GM12878 (cell line): ENCODE results near the gene FLACC1. TPM values are rescaled to one million over a fixed set of nuclear protein-coding genes. Genes with fewer than 3 reads are reported as not detected.

Source experiments
- ATAC-seq: fragments of 200-7000 bp; cut with Tn5 transposase; 3 replicates; pipeline ENCODE4 v1.9.1; 2020; ENCODE audit warnings: mild to moderate bottlenecking, moderate library complexity
- BruUV-seq: library from RNA; stranded (reverse); fragments of 400-500 nt; replicated peaks from 2 replicates; lab custom pipeline; 2021; lab: Mats Ljungman, UMichigan
- CTCF ChIA-PET: fragments of 300-600 bp; sonication (Branson Sonifier 250); formaldehyde crosslinking; extraction: SDS; loops from one replicate; lab custom pipeline; 2021; ENCODE audit warnings: inconsistent platforms; lab: Yijun Ruan, JAX
- POLR2A ChIA-PET: fragments of 350-600 bp; formaldehyde crosslinking; extraction: SDS; loops from one replicate; lab custom pipeline; 2021; ENCODE audit warnings: inconsistent platforms; lab: Charles Lee
- RAD21 ChIA-PET: fragments of 300-600 bp; sonication (Branson Sonifier 250); formaldehyde crosslinking; loops from one replicate; lab custom pipeline; 2023; ENCODE audit warnings: antibody characterized with exemption; ENCODE audit not compliant: unreplicated experiment; lab: Charles Lee
- SMC1A ChIA-PET: fragments of 300-600 bp; sonication (Branson Sonifier 250); formaldehyde crosslinking; loops from one replicate; lab custom pipeline; 2023; ENCODE audit not compliant: unreplicated experiment, uncharacterized antibody; lab: Charles Lee
- DNase-seq: peaks from one replicate; pipeline ENCODE4 v3.0.0-alpha.2; 2011; ENCODE audit warnings: low read depth, low spot score
- FAIRE-seq: peaks from 3 replicates; lab custom pipeline; 2011; peaks lifted over from hg19 to GRCh38; lab: Jason Lieb, UNC
- H2AFZ ChIP-seq: 2 replicates; pipeline ENCODE4 v1.6.0; 2011; ENCODE audit warnings: low read depth, low read length, control low read depth; ENCODE audit not compliant: control insufficient read depth
- H3K27ac ChIP-seq: 2 replicates; pipeline ENCODE4 v1.5.1; 2011; ENCODE audit warnings: control low read depth; ENCODE audit not compliant: control insufficient read depth, insufficient read depth
- H3K27me3 ChIP-seq, 2 experiments: replicated peaks in 1 of 2; 2 replicates each; pipeline versions ENCODE4 v1.6.0 to v1.6.1; 2011; ENCODE audit warnings: low read length in 1 of 2; ENCODE audit not compliant: control insufficient read depth in 2 of 2, insufficient read depth in 2 of 2
- H3K36me3 ChIP-seq, 2 experiments: 2 replicates each; pipeline ENCODE4 v1.5.1; 2011; ENCODE audit warnings: low read length in 1 of 2; ENCODE audit not compliant: control insufficient read depth in 2 of 2, insufficient read depth in 2 of 2
- H3K4me1 ChIP-seq: 2 replicates; pipeline ENCODE4 v1.6.1; 2011; ENCODE audit warnings: mild to moderate bottlenecking, low read length, moderate library complexity, mixed read lengths; ENCODE audit not compliant: control insufficient read depth, insufficient read depth
- H3K4me2 ChIP-seq: 2 replicates; pipeline ENCODE4 v1.6.0; 2011; ENCODE audit warnings: control low read depth; ENCODE audit not compliant: control insufficient read depth, insufficient read depth
- H3K4me3 ChIP-seq: fragments of 200-600 bp; sonication (generic); 2 replicates; pipeline ENCODE4 v1.5.1; 2016
- H3K79me2 ChIP-seq: 2 replicates; pipeline ENCODE4 v1.6.0; 2011; ENCODE audit warnings: low read length; ENCODE audit not compliant: control insufficient read depth, insufficient read depth
- H3K9ac ChIP-seq: 2 replicates; pipeline ENCODE4 v1.8.0; 2011; ENCODE audit warnings: low read length, control low read depth, mixed read lengths; ENCODE audit not compliant: control insufficient read depth, insufficient read depth
- H3K9me3 ChIP-seq: replicated peaks from 3 replicates; pipeline ENCODE4 v1.5.1; 2011; ENCODE audit warnings: mild to moderate bottlenecking, low read length; ENCODE audit not compliant: control insufficient read depth, insufficient read depth
- H4K20me1 ChIP-seq: 2 replicates; pipeline ENCODE4 v1.6.0; 2011; ENCODE audit not compliant: control insufficient read depth, insufficient read depth
- BMI1 ChIP-seq: fragments of 450-650 bp; IDR thresholded peaks from 2 replicates; pipeline ENCODE4 v1.6.1; 2016; ENCODE audit warnings: mild to moderate bottlenecking, moderate library complexity, borderline replicate concordance
- EGR1 ChIP-seq, 2 experiments: IDR thresholded peaks; 1 replicate in 1 of 2; 2 replicates in 1 of 2; pipeline ENCODE4 v1.6.1; 2011 to 2012; ENCODE audit warnings: low read depth in 2 of 2, low read length in 2 of 2, borderline replicate concordance in 1 of 2, mild to moderate bottlenecking in 1 of 2, moderate library complexity in 1 of 2
- EP300 ChIP-seq, 2 experiments: fragments of 150-350 bp in 1 of 2; IDR thresholded peaks; 2 replicates each; pipeline ENCODE4 v1.6.1; 2011 to 2012; ENCODE audit warnings: low read depth in 2 of 2, low read length in 2 of 2, borderline replicate concordance in 1 of 2, improper control_type of control experiment in 1 of 2, inconsistent platforms in 1 of 2; ENCODE audit not compliant: control insufficient read depth in 1 of 2
- HDAC2 ChIP-seq: fragments of 200-600 bp; sonication (generic); IDR thresholded peaks from 2 replicates; pipeline ENCODE4 v1.6.1; 2017
- HDGF ChIP-seq: fragments of 450-650 bp; IDR thresholded peaks from 2 replicates; pipeline ENCODE4 v1.6.1; 2016; ENCODE audit warnings: antibody characterized with exemption
- KDM1A ChIP-seq: fragments of 200-600 bp; sonication (generic); IDR thresholded peaks from 2 replicates; pipeline ENCODE4 v1.6.1; 2016; ENCODE audit warnings: borderline replicate concordance
- MTA3 ChIP-seq: IDR thresholded peaks from 2 replicates; pipeline ENCODE4 v1.6.1; 2012; ENCODE audit warnings: low read length, inconsistent platforms, borderline replicate concordance
- RELA ChIP-seq: fragments of 450-650 bp; IDR thresholded peaks from 2 replicates; pipeline ENCODE4 v1.8.0; 2014; ENCODE audit warnings: borderline replicate concordance; ENCODE audit not compliant: partially characterized antibody
- SUPT20H ChIP-seq: IDR thresholded peaks from 2 replicates; pipeline ENCODE4 v1.6.1; 2011; ENCODE audit warnings: low read depth, mild to moderate bottlenecking, low read length, moderate library complexity, borderline replicate concordance; ENCODE audit not compliant: control insufficient read depth
- ZNF207 ChIP-seq: fragments of 450-650 bp; IDR thresholded peaks from 2 replicates; pipeline ENCODE4 v1.6.1; 2014; ENCODE audit warnings: antibody characterized with exemption, mild to moderate bottlenecking, borderline replicate concordance
- WGBS: methylation state at CpG from one replicate; pipeline ENCODE4 v1.1.6; 2016; ENCODE audit warnings: low lambda C conversion rate; ENCODE audit not compliant: insufficient replicate concordance, insufficient coverage; ENCODE audit errors: missing lambda C conversion rate; 5-methylcytosine and 5-hydroxymethylcytosine counted together
- in situ Hi-C: fragments of 300-500 bp; cut with MboI; formaldehyde crosslinking; loops from 9 replicates; pipeline ENCODE4 v1.14.3; 2018; ENCODE audit warnings: mixed read lengths
- intact Hi-C: fragments of 100-400 bp; cut with micrococcal nuclease; formaldehyde crosslinking; loops from one replicate; pipeline ENCODE4 v1.14.2; 2022; ENCODE audit not compliant: unreplicated experiment
- polyA plus RNA-seq, 11 experiments: library from polyadenylated mRNA; depleted of rRNA in 4 of 11; unstranded in 6 of 11; stranded (reverse) in 5 of 11; fragments of >200 nt; fragmentation: Nextera tagmentation in 4 of 11; fragmentation: Illumina TruSeq in 1 of 11; extraction: Ambion mirVana in 4 of 11; extraction: Trizol in 1 of 11; gene quantifications; 1 replicate in 1 of 11; 2 replicates in 10 of 11; pipeline versions ENCODE4 v1.2.1 to v1.2.3, GENCODE V29; 2011 to 2016; ENCODE audit warnings: inconsistent platforms in 2 of 11, missing spikeins in 2 of 11, low read depth in 1 of 11
- total RNA-seq, 4 experiments: library from RNA; depleted of rRNA in 3 of 4; stranded (reverse); fragments of >200 nt in 3 of 4; fragmentation: Illumina TruSeq in 1 of 4; extraction: Trizol in 1 of 4; gene quantifications; 2 replicates each; pipeline versions ENCODE4 v1.2.1 to v1.2.3, GENCODE V29; 2013 to 2021
- TF ChIP-seq, protein P1 (sequence below): fragments of 450-650 bp; IDR thresholded peaks from 2 replicates; pipeline ENCODE4 v1.6.1; 2017; ENCODE audit warnings: mild to moderate bottlenecking, moderate library complexity
- TF ChIP-seq, protein P2 (sequence below): fragments of 450-650 bp; IDR thresholded peaks from 2 replicates; pipeline ENCODE4 v1.6.1; 2017; ENCODE audit warnings: mild to moderate bottlenecking
- TF ChIP-seq, protein P3 (sequence below): IDR thresholded peaks from 2 replicates; pipeline ENCODE4 v1.6.1; 2012; ENCODE audit warnings: low read length, inconsistent platforms
- TF ChIP-seq, protein P4 (sequence below): fragments of 450-650 bp; IDR thresholded peaks from 2 replicates; pipeline ENCODE4 v1.6.1; 2017; ENCODE audit warnings: low read depth, mild to moderate bottlenecking, moderate library complexity

FLACC1 gene
- total and polyA plus RNA-seq, 10 of the 15 experiments (the other 5 are each of a cell fraction or from before 2014, with no cell fraction given): 0.08 to 0.54 (median 0.30) TPM; not detected in 2

DNA sequence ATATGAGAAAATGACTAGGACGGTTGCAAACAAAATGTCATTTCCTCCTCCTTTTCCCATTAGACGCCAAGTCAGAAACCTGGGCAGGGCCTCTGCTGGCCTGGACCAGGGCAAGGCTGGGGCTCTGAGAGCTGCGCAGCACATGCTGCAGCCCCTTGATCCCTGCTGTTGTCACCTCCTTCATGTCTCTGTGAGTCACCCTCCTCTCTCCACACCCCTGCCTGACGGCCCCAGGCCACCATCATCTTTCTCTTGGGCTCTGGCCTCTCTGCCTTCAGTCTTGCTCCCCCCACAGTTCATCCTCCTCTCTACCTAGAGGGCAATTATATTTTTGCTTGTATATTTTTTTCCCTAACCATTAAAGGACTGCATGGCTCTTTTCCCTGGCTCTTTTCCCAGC is 10.0 kb downstream of the FLACC1 start:
- 77% methylated on average over 4 of the region's 4 CpGs for WGBS
- no peak for ATAC-seq
- H3K9me3 ChIP-seq: no peaks in the 10 kb centered on the region

More for the DNA sequence above, 10.0 kb downstream of the FLACC1 start:
- Histone ChIP-seq H3K27me3 (no peaks in the 10 kb centered on the region), H3K4me1 (no peaks in the 10 kb centered on the region), H3K9ac (no peak overlapping the region), H3K4me3 (no peak overlapping the region), H2AFZ (no peak overlapping the region), H3K36me3 (no peaks in the 10 kb centered on the region), H4K20me1 (no peaks in the 10 kb centered on the region), H3K4me2 (no peak overlapping the region)
- DNase-seq (no peak), FAIRE-seq (no peak)
- SMC1A ChIA-PET: no interaction called here
- CTCF ChIA-PET: no interaction called here
- RAD21 ChIA-PET: no interaction called here
- intact Hi-C loops: no loop called here
- in situ Hi-C loops: no loop called here
- BruUV-seq: no TSS peak
- POLR2A ChIA-PET: no interaction called here
- TF ChIP-seq, protein P1, sequence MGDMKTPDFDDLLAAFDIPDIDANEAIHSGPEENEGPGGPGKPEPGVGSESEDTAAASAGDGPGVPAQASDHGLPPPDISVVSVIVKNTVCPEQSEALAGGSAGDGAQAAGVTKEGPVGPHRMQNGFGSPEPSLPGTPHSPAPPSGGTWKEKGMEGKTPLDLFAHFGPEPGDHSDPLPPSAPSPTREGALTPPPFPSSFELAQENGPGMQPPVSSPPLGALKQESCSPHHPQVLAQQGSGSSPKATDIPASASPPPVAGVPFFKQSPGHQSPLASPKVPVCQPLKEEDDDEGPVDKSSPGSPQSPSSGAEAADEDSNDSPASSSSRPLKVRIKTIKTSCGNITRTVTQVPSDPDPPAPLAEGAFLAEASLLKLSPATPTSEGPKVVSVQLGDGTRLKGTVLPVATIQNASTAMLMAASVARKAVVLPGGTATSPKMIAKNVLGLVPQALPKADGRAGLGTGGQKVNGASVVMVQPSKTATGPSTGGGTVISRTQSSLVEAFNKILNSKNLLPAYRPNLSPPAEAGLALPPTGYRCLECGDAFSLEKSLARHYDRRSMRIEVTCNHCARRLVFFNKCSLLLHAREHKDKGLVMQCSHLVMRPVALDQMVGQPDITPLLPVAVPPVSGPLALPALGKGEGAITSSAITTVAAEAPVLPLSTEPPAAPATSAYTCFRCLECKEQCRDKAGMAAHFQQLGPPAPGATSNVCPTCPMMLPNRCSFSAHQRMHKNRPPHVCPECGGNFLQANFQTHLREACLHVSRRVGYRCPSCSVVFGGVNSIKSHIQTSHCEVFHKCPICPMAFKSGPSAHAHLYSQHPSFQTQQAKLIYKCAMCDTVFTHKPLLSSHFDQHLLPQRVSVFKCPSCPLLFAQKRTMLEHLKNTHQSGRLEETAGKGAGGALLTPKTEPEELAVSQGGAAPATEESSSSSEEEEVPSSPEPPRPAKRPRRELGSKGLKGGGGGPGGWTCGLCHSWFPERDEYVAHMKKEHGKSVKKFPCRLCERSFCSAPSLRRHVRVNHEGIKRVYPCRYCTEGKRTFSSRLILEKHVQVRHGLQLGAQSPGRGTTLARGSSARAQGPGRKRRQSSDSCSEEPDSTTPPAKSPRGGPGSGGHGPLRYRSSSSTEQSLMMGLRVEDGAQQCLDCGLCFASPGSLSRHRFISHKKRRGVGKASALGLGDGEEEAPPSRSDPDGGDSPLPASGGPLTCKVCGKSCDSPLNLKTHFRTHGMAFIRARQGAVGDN: no peak
- TF ChIP-seq MTA3: no peak
- TF ChIP-seq, protein P2, sequence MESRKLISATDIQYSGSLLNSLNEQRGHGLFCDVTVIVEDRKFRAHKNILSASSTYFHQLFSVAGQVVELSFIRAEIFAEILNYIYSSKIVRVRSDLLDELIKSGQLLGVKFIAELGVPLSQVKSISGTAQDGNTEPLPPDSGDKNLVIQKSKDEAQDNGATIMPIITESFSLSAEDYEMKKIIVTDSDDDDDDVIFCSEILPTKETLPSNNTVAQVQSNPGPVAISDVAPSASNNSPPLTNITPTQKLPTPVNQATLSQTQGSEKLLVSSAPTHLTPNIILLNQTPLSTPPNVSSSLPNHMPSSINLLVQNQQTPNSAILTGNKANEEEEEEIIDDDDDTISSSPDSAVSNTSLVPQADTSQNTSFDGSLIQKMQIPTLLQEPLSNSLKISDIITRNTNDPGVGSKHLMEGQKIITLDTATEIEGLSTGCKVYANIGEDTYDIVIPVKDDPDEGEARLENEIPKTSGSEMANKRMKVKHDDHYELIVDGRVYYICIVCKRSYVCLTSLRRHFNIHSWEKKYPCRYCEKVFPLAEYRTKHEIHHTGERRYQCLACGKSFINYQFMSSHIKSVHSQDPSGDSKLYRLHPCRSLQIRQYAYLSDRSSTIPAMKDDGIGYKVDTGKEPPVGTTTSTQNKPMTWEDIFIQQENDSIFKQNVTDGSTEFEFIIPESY: no peak
- TF ChIP-seq EP300 (IDR thresholded peaks at IDR 0.05; ENCODE audit: borderline replicate concordance in 1 of 2, control insufficient read depth in 1 of 2, low read depth in 2 of 2, low read length in 2 of 2): no peak
- TF ChIP-seq, protein P3, sequence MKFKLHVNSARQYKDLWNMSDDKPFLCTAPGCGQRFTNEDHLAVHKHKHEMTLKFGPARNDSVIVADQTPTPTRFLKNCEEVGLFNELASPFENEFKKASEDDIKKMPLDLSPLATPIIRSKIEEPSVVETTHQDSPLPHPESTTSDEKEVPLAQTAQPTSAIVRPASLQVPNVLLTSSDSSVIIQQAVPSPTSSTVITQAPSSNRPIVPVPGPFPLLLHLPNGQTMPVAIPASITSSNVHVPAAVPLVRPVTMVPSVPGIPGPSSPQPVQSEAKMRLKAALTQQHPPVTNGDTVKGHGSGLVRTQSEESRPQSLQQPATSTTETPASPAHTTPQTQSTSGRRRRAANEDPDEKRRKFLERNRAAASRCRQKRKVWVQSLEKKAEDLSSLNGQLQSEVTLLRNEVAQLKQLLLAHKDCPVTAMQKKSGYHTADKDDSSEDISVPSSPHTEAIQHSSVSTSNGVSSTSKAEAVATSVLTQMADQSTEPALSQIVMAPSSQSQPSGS: no peak
- TF ChIP-seq RELA: no peak
- TF ChIP-seq, protein P4, sequence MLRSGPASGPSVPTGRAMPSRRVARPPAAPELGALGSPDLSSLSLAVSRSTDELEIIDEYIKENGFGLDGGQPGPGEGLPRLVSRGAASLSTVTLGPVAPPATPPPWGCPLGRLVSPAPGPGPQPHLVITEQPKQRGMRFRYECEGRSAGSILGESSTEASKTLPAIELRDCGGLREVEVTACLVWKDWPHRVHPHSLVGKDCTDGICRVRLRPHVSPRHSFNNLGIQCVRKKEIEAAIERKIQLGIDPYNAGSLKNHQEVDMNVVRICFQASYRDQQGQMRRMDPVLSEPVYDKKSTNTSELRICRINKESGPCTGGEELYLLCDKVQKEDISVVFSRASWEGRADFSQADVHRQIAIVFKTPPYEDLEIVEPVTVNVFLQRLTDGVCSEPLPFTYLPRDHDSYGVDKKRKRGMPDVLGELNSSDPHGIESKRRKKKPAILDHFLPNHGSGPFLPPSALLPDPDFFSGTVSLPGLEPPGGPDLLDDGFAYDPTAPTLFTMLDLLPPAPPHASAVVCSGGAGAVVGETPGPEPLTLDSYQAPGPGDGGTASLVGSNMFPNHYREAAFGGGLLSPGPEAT: no peak
- no peak for TF ChIP-seq HDAC2
- no peak for TF ChIP-seq HDGF
- TF ChIP-seq KDM1A: no peak
- TF ChIP-seq SUPT20H: no peak
- no peak for TF ChIP-seq BMI1
- TF ChIP-seq ZNF207: no peak
- TF ChIP-seq EGR1 (IDR thresholded peaks at IDR 0.05; ENCODE audit: borderline replicate concordance in 1 of 2, low read depth in 2 of 2, low read length in 2 of 2): no peak
- TF ChIP-seq, all 136 proteins: peak for 0
- Histone ChIP-seq H3K27ac (no peak overlapping the region), H3K79me2 (no peaks in the 10 kb centered on the region)
